ENCODE measurements around the gene SEMA6B. TPM values are rescaled to one million over a fixed set of nuclear protein-coding genes. Genes with fewer than 3 reads are reported as not detected.

Gene SEMA6B
- total RNA-seq, 1 experiment from 2014 or later: 38.4 TPM

DNA sequence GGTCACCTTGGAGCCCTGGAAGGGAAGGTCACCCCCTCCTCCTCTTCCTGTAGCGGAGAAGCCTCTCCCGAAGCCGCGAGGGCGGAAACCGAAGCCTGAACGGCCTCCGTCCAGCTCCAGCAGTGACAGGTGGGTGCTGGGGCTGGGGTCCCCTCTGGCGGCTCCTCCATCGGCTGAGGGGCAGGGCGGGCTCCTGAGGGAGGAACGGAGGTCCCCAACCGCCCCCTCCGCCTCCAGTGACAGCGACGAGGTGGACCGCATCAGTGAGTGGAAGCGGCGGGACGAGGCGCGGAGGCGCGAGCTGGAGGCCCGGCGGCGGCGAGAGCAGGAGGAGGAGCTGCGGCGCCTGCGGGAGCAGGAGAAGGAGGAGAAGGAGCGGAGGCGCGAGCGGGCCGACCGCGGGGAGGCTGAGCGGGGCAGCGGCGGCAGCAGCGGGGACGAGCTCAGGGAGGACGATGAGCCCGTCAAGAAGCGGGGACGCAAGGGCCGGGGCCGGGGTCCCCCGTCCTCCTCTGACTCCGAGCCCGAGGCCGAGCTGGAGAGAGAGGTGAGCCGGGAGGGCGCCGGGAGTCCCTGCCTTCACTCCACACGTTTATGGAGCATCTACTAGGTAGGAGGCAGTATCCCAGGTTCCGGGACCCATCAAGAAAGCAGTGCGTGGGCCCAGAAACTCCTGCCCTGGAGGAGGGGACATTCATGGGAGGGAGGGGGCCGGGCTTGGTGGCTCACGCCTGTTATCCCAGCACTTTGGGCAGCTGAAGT, 65.4 kb downstream of the SEMA6B start:
- H3K18ac ChIP-seq (ENCODE audit: insufficient read length, low read depth, low read length): no peak overlapping the region
- H3K79me1 ChIP-seq (ENCODE audit: insufficient read depth, low read depth, low read length, poor library complexity, severe bottlenecking): no peaks in the 10 kb centered on the region

More for the DNA sequence above, 65.4 kb downstream of the SEMA6B start:
- no peak for DNase-seq
- Histone ChIP-seq H3K27me3 (ENCODE audit: insufficient read depth, low read length) (no peaks in the 10 kb centered on the region), H2BK120ac (ENCODE audit: low read depth, low read length, poor library complexity, severe bottlenecking) (no peak overlapping the region), H3K4ac (ENCODE audit: low read depth, low read length) (no peak overlapping the region), H3K4me2 (ENCODE audit: insufficient read depth, insufficient read length, low read length) (no peak overlapping the region), H4K5ac (ENCODE audit: insufficient read length, low read depth, low read length) (no peak overlapping the region), H3K4me1 (ENCODE audit: insufficient read depth, low read length) (no peaks in the 10 kb centered on the region), H3K27ac (ENCODE audit: insufficient read length, low read depth, low read length) (no peak overlapping the region), H2AFZ (ENCODE audit: low read length) (no peak overlapping the region), H4K91ac (ENCODE audit: insufficient read length, low read depth, low read length) (no peak overlapping the region), H3K56ac (ENCODE audit: insufficient read length, low read depth, low read length) (no peak overlapping the region), H3K9me3 (ENCODE audit: control insufficient read depth, low read depth, low read length) (no peaks in the 10 kb centered on the region), H2BK5ac (ENCODE audit: insufficient read length, low read length) (no peak overlapping the region), H2AK5ac (ENCODE audit: insufficient read length, low read length) (no peak overlapping the region), H4K8ac (replicated peaks; ENCODE audit: insufficient read length, low read depth, low read length) (no peak overlapping the region), H3K79me2 (ENCODE audit: insufficient read depth, low read length) (no peaks in the 10 kb centered on the region), H2BK20ac (ENCODE audit: low read depth, low read length, poor library complexity, severe bottlenecking) (no peak overlapping the region), H2BK12ac (ENCODE audit: insufficient read length, low read depth, low read length) (no peak overlapping the region), H3K23me2 (ENCODE audit: insufficient read length, low read depth, low read length, poor library complexity, severe bottlenecking) (no peaks in the 10 kb centered on the region), H2BK15ac (ENCODE audit: low read depth, low read length) (no peak overlapping the region), H3K14ac (ENCODE audit: insufficient read depth, low read length) (no peak overlapping the region), H4K20me1 (ENCODE audit: control insufficient read depth, insufficient read depth, insufficient read length) (peaks cover 3% of the 10 kb centered on the region), H3T11ph (ENCODE audit: low read length) (no peak overlapping the region), H3K9ac (ENCODE audit: extremely low read depth, insufficient read length, low read length) (no peak overlapping the region), H3K23ac (ENCODE audit: insufficient read length, low read depth, low read length) (no peak overlapping the region)
- TF ChIP-seq, protein P1, sequence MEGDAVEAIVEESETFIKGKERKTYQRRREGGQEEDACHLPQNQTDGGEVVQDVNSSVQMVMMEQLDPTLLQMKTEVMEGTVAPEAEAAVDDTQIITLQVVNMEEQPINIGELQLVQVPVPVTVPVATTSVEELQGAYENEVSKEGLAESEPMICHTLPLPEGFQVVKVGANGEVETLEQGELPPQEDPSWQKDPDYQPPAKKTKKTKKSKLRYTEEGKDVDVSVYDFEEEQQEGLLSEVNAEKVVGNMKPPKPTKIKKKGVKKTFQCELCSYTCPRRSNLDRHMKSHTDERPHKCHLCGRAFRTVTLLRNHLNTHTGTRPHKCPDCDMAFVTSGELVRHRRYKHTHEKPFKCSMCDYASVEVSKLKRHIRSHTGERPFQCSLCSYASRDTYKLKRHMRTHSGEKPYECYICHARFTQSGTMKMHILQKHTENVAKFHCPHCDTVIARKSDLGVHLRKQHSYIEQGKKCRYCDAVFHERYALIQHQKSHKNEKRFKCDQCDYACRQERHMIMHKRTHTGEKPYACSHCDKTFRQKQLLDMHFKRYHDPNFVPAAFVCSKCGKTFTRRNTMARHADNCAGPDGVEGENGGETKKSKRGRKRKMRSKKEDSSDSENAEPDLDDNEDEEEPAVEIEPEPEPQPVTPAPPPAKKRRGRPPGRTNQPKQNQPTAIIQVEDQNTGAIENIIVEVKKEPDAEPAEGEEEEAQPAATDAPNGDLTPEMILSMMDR (conservative IDR thresholded peaks at IDR 0.05): no peak
- Mint-ChIP-seq H3K4me3 (no peak overlapping the region), H3K4me1 (no peaks in the 10 kb centered on the region), H3K27ac (no peak overlapping the region), H3K36me3 (ENCODE audit: insufficient read depth in 1 of 3, low read depth in 3 of 3) (peaks cover 17 to 44% (median 43%) of the 10 kb centered on the region in 3 experiments; a peak in 6 of 7 replicates), H3K27me3 (ENCODE audit: low read depth) (no peaks in the 10 kb centered on the region), H3K9me3 (no peaks in the 10 kb centered on the region)
- WGBS (ENCODE audit: extremely low coverage, insufficient read length, low lambda C conversion rate): no CpG with 5 or more reads among the region's 61 CpGs

Data from H9 (cell line).